Hepatocyte (in vitro differentiated cells): ENCODE results near the gene LVRN.

Source experiments
- EZH2 ChIP-seq: fragments of 200-600 bp; sonication (generic); IDR thresholded peaks from 2 replicates; pipeline ENCODE4 v1.6.1; 2016; ENCODE audit warnings: antibody characterized with exemption, mild to moderate bottlenecking, borderline replicate concordance
- TF ChIP-seq, protein P1 (sequence below): fragments of 200-600 bp; sonication (generic); IDR thresholded peaks from 2 replicates; pipeline ENCODE4 v1.5.1; 2016; ENCODE audit warnings: antibody characterized with exemption, mild to moderate bottlenecking; ENCODE audit not compliant: poor library complexity

GRCh38 chr5:115920171-115920725 lies 42.0 kb upstream of the LVRN start:
- TF ChIP-seq EZH2: no peak
- TF ChIP-seq, protein P1, sequence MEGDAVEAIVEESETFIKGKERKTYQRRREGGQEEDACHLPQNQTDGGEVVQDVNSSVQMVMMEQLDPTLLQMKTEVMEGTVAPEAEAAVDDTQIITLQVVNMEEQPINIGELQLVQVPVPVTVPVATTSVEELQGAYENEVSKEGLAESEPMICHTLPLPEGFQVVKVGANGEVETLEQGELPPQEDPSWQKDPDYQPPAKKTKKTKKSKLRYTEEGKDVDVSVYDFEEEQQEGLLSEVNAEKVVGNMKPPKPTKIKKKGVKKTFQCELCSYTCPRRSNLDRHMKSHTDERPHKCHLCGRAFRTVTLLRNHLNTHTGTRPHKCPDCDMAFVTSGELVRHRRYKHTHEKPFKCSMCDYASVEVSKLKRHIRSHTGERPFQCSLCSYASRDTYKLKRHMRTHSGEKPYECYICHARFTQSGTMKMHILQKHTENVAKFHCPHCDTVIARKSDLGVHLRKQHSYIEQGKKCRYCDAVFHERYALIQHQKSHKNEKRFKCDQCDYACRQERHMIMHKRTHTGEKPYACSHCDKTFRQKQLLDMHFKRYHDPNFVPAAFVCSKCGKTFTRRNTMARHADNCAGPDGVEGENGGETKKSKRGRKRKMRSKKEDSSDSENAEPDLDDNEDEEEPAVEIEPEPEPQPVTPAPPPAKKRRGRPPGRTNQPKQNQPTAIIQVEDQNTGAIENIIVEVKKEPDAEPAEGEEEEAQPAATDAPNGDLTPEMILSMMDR: no peak
